HG03095 (cell line): Measurements from ENCODE around the gene DPYD.
A peak's percentile ranks its signal among the peaks of the same experiment; 100 is the strongest.

Experiments used
- ATAC-seq: cut with Tn5 transposase; IDR thresholded peaks from one replicate; pipeline ENCODE4 v1.9.1; 2021; ENCODE audit warnings: moderate library complexity; ENCODE audit not compliant: unreplicated experiment

Gene DPYD

GRCh38 chr1:97166626-97167025 lies 754.2 kb downstream of the DPYD start:
- ATAC-seq: no peak

- no peak for ATAC-seq
Observed at GRCh38 chr1:97164276-97164639, 756.6 kb downstream of the DPYD start.

GRCh38 chr1:97163591-97164275 lies 757.1 kb downstream of the DPYD start:
- no peak for ATAC-seq

GRCh38 chr1:97160818-97161217 lies 760.0 kb downstream of the DPYD start:
- ATAC-seq: no peak

- peak; percentile 51 for ATAC-seq
Observed at GRCh38 chr1:97159342-97159741, 761.5 kb downstream of the DPYD start.

GRCh38 chr1:97158691-97159096 lies 762.1 kb downstream of the DPYD start:
- ATAC-seq: no peak

GRCh38 chr1:97157991-97158390 lies 762.8 kb downstream of the DPYD start:
- no peak for ATAC-seq

GRCh38 chr1:97151651-97152050 lies 769.2 kb downstream of the DPYD start:
- ATAC-seq: no peak

GRCh38 chr1:97145321-97145956 lies 775.4 kb downstream of the DPYD start:
- no peak for ATAC-seq

GRCh38 chr1:97144527-97144926 lies 776.3 kb downstream of the DPYD start:
- no peak for ATAC-seq

- no peak for ATAC-seq
Observed at GRCh38 chr1:97143236-97143882, 777.5 kb downstream of the DPYD start.

- ATAC-seq: no peak
Observed at GRCh38 chr1:97140611-97141010, 780.2 kb downstream of the DPYD start.

- ATAC-seq: no peak
Observed at GRCh38 chr1:97139512-97139911, 781.3 kb downstream of the DPYD start.

- no peak for ATAC-seq
Observed at GRCh38 chr1:97138515-97139032, 782.3 kb downstream of the DPYD start.

GRCh38 chr1:97137862-97138514 lies 782.8 kb downstream of the DPYD start:
- ATAC-seq: peak; percentile 87

- no peak for ATAC-seq
Observed at GRCh38 chr1:97136996-97137395, 783.8 kb downstream of the DPYD start.

GRCh38 chr1:97135972-97136371 lies 784.9 kb downstream of the DPYD start:
- ATAC-seq: no peak

GRCh38 chr1:97128426-97128825 lies 792.4 kb downstream of the DPYD start:
- no peak for ATAC-seq

- ATAC-seq: no peak
Observed at GRCh38 chr1:97123717-97124431, 797.0 kb downstream of the DPYD start.

- ATAC-seq: no peak
Observed at GRCh38 chr1:97120806-97121205, 800.0 kb downstream of the DPYD start.
